HL-60 (cell line): ENCODE data around the gene CSNK1G3.
"Not testable (repeated sequence)": the region's sequence is repeated elsewhere in the genome, so short reads cannot be mapped to it uniquely, and the experiment has no call there.

ENCODE experiments used
- DNase-seq, 2 experiments: peaks; one replicate each; pipeline ENCODE4 v3.0.0-alpha.2; 2010 to 2020; ENCODE audit warnings: low read depth in 1 of 2, low spot score in 1 of 2
- H3K27ac ChIP-seq: fragments of 250-450 bp; sonication (Bioruptor Pico); replicated peaks from 2 replicates; pipeline ENCODE4 v1.5.1; 2020; ENCODE audit warnings: mild to moderate bottlenecking, moderate library complexity
- H3K27me3 ChIP-seq: fragments of 250-450 bp; sonication (Bioruptor Pico); 2 replicates; pipeline ENCODE4 v1.5.1; 2021; ENCODE audit warnings: mild to moderate bottlenecking, moderate library complexity; ENCODE audit not compliant: insufficient read depth, poor library complexity, severe bottlenecking
- H3K4me3 ChIP-seq: replicated peaks from 2 replicates; pipeline ENCODE4 v1.5.1; 2011; ENCODE audit warnings: mild to moderate bottlenecking, control low read depth, low read length; ENCODE audit not compliant: insufficient read depth
- CTCF ChIP-seq: IDR thresholded peaks from one replicate; pipeline ENCODE4 v1.5.1; 2011; ENCODE audit warnings: low read length, control low read depth, inconsistent platforms; ENCODE audit not compliant: insufficient read depth
- GABPA ChIP-seq: IDR thresholded peaks from 2 replicates; pipeline ENCODE4 v1.6.1; 2012; ENCODE audit warnings: low read depth
- POLR2AphosphoS5 ChIP-seq: IDR thresholded peaks from 2 replicates; pipeline ENCODE4 v1.6.1; 2012; ENCODE audit warnings: low read depth
- REST ChIP-seq: IDR thresholded peaks from 2 replicates; pipeline ENCODE4 v1.6.1; 2012; ENCODE audit warnings: low read depth; ENCODE audit not compliant: insufficient replicate concordance
- SPI1 ChIP-seq: IDR thresholded peaks from 2 replicates; pipeline ENCODE4 v1.6.1; 2012; ENCODE audit warnings: low read depth, mild to moderate bottlenecking, borderline replicate concordance

Gene CSNK1G3

GRCh38 chr5:123617561-123617960 lies 105.6 kb downstream of the CSNK1G3 start:
- H3K27ac ChIP-seq, result no peak overlapping the region
- TF ChIP-seq REST, result no peak
- TF ChIP-seq SPI1, result no peak
- no peak for TF ChIP-seq POLR2AphosphoS5
- TF ChIP-seq CTCF, result no peak
- no peak for TF ChIP-seq GABPA

GRCh38 chr5:123626051-123626450 lies 114.1 kb downstream of the CSNK1G3 start:
- Histone ChIP-seq H3K27ac (no peak overlapping the region), H3K4me3 (no peak overlapping the region), H3K27me3 (no peaks in the 10 kb centered on the region)
- no peak for TF ChIP-seq GABPA
- DNase-seq, result no peak

More at GRCh38 chr5:123617561-123617960, 105.6 kb downstream of the CSNK1G3 start:
- H3K4me3 ChIP-seq, result no peak overlapping the region
- no peak for DNase-seq
- no peaks in the 10 kb centered on the region for H3K27me3 ChIP-seq

GRCh38 chr5:123628860-123629544 lies 117.0 kb downstream of the CSNK1G3 start:
- no peak for DNase-seq
- Histone ChIP-seq H3K4me3 (no peak overlapping the region), H3K27ac (no peak overlapping the region), H3K27me3 (no peaks in the 10 kb centered on the region)
- TF ChIP-seq REST (no peak), CTCF (no peak), GABPA (no peak), POLR2AphosphoS5 (no peak), SPI1 (no peak)

- no peak overlapping the region for H3K27ac ChIP-seq
- H3K4me3 ChIP-seq, result no peak overlapping the region
- no peak for DNase-seq
- no peak for TF ChIP-seq POLR2AphosphoS5
- TF ChIP-seq CTCF, result no peak
- TF ChIP-seq REST, result no peak
- TF ChIP-seq GABPA, result no peak
- TF ChIP-seq SPI1, result no peak
- no peaks in the 10 kb centered on the region for H3K27me3 ChIP-seq
Observed at GRCh38 chr5:123636006-123636405, 124.0 kb downstream of the CSNK1G3 start.

- not testable (repeated sequence) for H3K27ac ChIP-seq, DNase-seq, H3K4me3 ChIP-seq
Observed at GRCh38 chr5:123637028-123637427, 125.1 kb downstream of the CSNK1G3 start.

More at GRCh38 chr5:123637028-123637427, 125.1 kb downstream of the CSNK1G3 start:
- not testable (repeated sequence) for H3K27me3 ChIP-seq
